H7 (cell line): ENCODE results near the gene AKAP5. TPM values are rescaled to one million over a fixed set of nuclear protein-coding genes. Genes with fewer than 3 reads are reported as not detected.

Source experiments
- DNase-seq: peaks from one replicate; pipeline ENCODE4 v3.0.0; 2012
- H3K27me3 ChIP-seq: 2 replicates; pipeline ENCODE4 v1.6.0; 2011; ENCODE audit warnings: mild to moderate bottlenecking, low read length; ENCODE audit not compliant: control insufficient read depth, insufficient read depth
- H3K36me3 ChIP-seq: replicated peaks from 2 replicates; pipeline ENCODE4 v1.5.1; 2011; ENCODE audit warnings: low read length; ENCODE audit not compliant: control insufficient read depth, insufficient read depth
- H3K4me3 ChIP-seq: 2 replicates; pipeline ENCODE4 v1.5.1; 2011; ENCODE audit warnings: low read depth, mild to moderate bottlenecking, control low read depth, low read length, moderate library complexity; ENCODE audit not compliant: insufficient read depth
- total RNA-seq: library from RNA; depleted of rRNA; stranded (reverse); fragments of >200 nt; shearing (Covaris generic); gene quantifications from 2 replicates; pipeline ENCODE4 v1.2.3, GENCODE V29; 2014; rRNA removed

Gene AKAP5
- total RNA-seq, result 0.62 and 1.1 TPM in 2 replicates

- peaks cover 2% of the 10 kb centered on the region; the same call in 1 of the 2 replicates for H3K36me3 ChIP-seq
- peak; percentile 98 for DNase-seq
- H3K27me3 ChIP-seq, result no peaks in the 10 kb centered on the region
- peak within 1 kb of the TSS; percentile 69 for H3K4me3 ChIP-seq
Measured at GRCh38 chr14:64465191-64465822, at the start of gene AKAP5. Gene AKAP5, plus strand, starts transcription at chr14:64465499. Its CDS starts 2,896 bp downstream, at chr14:64468395.

GRCh38 chr14:64416348-64416932, 48.9 kb upstream of the AKAP5 start:
- no peak for DNase-seq
- no peak overlapping the region for H3K4me3 ChIP-seq
- H3K36me3 ChIP-seq, result peaks cover 49% of the 10 kb centered on the region
- H3K27me3 ChIP-seq, result no peaks in the 10 kb centered on the region

GRCh38 chr14:64417055-64417770, 48.1 kb upstream of the AKAP5 start:
- no peak overlapping the region for H3K4me3 ChIP-seq
- DNase-seq, result no peak
- H3K36me3 ChIP-seq, result peaks cover 52% of the 10 kb centered on the region
- no peaks in the 10 kb centered on the region for H3K27me3 ChIP-seq

GRCh38 chr14:64417771-64418125, 47.6 kb upstream of the AKAP5 start:
- Histone ChIP-seq H3K4me3 (no peak overlapping the region), H3K36me3 (peaks cover 50% of the 10 kb centered on the region), H3K27me3 (no peaks in the 10 kb centered on the region)
- DNase-seq, result no peak

GRCh38 chr14:64419003-64419402, 46.3 kb upstream of the AKAP5 start:
- no peak overlapping the region for H3K4me3 ChIP-seq
- H3K36me3 ChIP-seq, result peaks cover 43% of the 10 kb centered on the region
- no peaks in the 10 kb centered on the region for H3K27me3 ChIP-seq
- DNase-seq, result no peak

GRCh38 chr14:64421166-64421565, 44.1 kb upstream of the AKAP5 start:
- Histone ChIP-seq H3K27me3 (no peaks in the 10 kb centered on the region), H3K36me3 (peaks cover 51% of the 10 kb centered on the region), H3K4me3 (no peak overlapping the region)
- no peak for DNase-seq

GRCh38 chr14:64422005-64422404, 43.3 kb upstream of the AKAP5 start:
- H3K4me3 ChIP-seq, result no peak overlapping the region
- H3K27me3 ChIP-seq, result no peaks in the 10 kb centered on the region
- peaks cover 49% of the 10 kb centered on the region for H3K36me3 ChIP-seq
- no peak for DNase-seq

- Histone ChIP-seq H3K4me3 (no peak overlapping the region), H3K36me3 (peaks cover 51% of the 10 kb centered on the region), H3K27me3 (no peaks in the 10 kb centered on the region)
- DNase-seq, result no peak
Measured at GRCh38 chr14:64422756-64423155, 42.5 kb upstream of the AKAP5 start.

GRCh38 chr14:64423987-64424386, 41.3 kb upstream of the AKAP5 start:
- Histone ChIP-seq H3K4me3 (no peak overlapping the region), H3K36me3 (peaks cover 44% of the 10 kb centered on the region), H3K27me3 (no peaks in the 10 kb centered on the region)
- no peak for DNase-seq

- H3K27me3 ChIP-seq, result no peaks in the 10 kb centered on the region
- no peak for DNase-seq
- peaks cover 40% of the 10 kb centered on the region for H3K36me3 ChIP-seq
- no peak overlapping the region for H3K4me3 ChIP-seq
Measured at GRCh38 chr14:64434528-64434927, 30.8 kb upstream of the AKAP5 start.

GRCh38 chr14:64438181-64438841, 27.0 kb upstream of the AKAP5 start:
- peaks cover 44% of the 10 kb centered on the region for H3K36me3 ChIP-seq
- no peak overlapping the region for H3K4me3 ChIP-seq
- no peaks in the 10 kb centered on the region for H3K27me3 ChIP-seq
- no peak for DNase-seq

- Histone ChIP-seq H3K36me3 (peaks cover 50% of the 10 kb centered on the region), H3K4me3 (no peak overlapping the region), H3K27me3 (no peaks in the 10 kb centered on the region)
- no peak for DNase-seq
Measured at GRCh38 chr14:64439141-64439540, 26.2 kb upstream of the AKAP5 start.

- Histone ChIP-seq H3K36me3 (peaks cover 52% of the 10 kb centered on the region), H3K27me3 (no peaks in the 10 kb centered on the region), H3K4me3 (no peak overlapping the region)
- DNase-seq, result no peak
Measured at GRCh38 chr14:64440494-64440893, 24.8 kb upstream of the AKAP5 start.

- Histone ChIP-seq H3K4me3 (no peak overlapping the region), H3K27me3 (no peaks in the 10 kb centered on the region), H3K36me3 (peaks cover 47% of the 10 kb centered on the region)
- no peak for DNase-seq
Measured at GRCh38 chr14:64442300-64442988, 22.9 kb upstream of the AKAP5 start.
